Measurements from ENCODE around the gene LNX2. TPM values are rescaled to one million over a fixed set of nuclear protein-coding genes. Genes with fewer than 3 reads are reported as not detected.

Gene LNX2
- polyA plus RNA-seq, 1 donor (not counting 4 experiments of a cell fraction or from before 2014, with no cell fraction given), result 17.0 TPM

DNA sequence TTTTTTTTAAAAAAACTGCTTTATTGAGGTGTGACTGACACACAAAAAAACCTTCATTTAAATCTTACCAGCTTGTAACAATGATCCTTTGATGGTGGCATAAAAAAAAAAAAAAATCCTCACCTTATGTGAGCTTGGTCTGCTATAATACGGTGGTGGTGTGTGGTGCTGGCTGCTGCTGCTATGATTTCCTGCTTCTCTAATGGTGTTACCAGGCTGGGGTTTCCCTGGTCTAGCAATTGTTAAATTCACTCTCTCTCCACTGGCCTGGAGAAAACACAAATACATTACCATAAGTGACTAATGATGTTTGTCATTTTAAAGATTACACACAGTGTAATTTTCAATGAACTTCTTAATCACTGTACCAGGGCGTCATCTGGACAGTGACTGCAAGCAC is 60.6 kb downstream of the LNX2 start:
- dilution Hi-C loops (cut with MboI; ENCODE audit: extremely low pct_ligation_motif_present, low sequenced_read_pairs), result no loop called here
- FAIRE-seq, result no peak
- Histone ChIP-seq H3K4me2 (ENCODE audit: control insufficient read depth, extremely low read depth, insufficient read depth, low read depth, low read length) (no peak overlapping the region), H3K9me3 (ENCODE audit: control insufficient read depth, low read depth, low read length) (no peaks in the 10 kb centered on the region), H3K4me3 (ENCODE audit: control insufficient read depth in 2 of 3, extremely low read depth in 1 of 3, insufficient read depth in 2 of 3, low read depth in 1 of 3, low read length in 3 of 3) (no peak overlapping the region), H3K9me1 (ENCODE audit: control insufficient read depth, extremely low read depth, insufficient read depth, low read length) (no peaks in the 10 kb centered on the region), H4K20me1 (ENCODE audit: control insufficient read depth, extremely low read depth, insufficient read depth, low read length) (no peaks in the 10 kb centered on the region), H3K27me3 (ENCODE audit: control insufficient read depth, extremely low read depth, insufficient read depth, low read length) (no peaks in the 10 kb centered on the region), H3K9ac (ENCODE audit: control insufficient read depth, extremely low read depth, insufficient read depth, low read length) (no peak overlapping the region), H3K36me3 (ENCODE audit: control insufficient read depth in 2 of 2, extremely low read depth in 1 of 2, insufficient read depth in 2 of 2, low read length in 2 of 2) (peaks cover 5 to 11% of the 10 kb centered on the region in 2 experiments), H2AFZ (ENCODE audit: control insufficient read depth, low read length) (no peak overlapping the region), H3K79me2 (ENCODE audit: control insufficient read depth, insufficient read depth, low read length) (no peaks in the 10 kb centered on the region), H3K27ac (ENCODE audit: control insufficient read depth, insufficient read depth, low read length) (no peak overlapping the region), H3K4me1 (ENCODE audit: control insufficient read depth, extremely low read depth, insufficient read depth, low read length) (no peaks in the 10 kb centered on the region)
- no peak for TF ChIP-seq EZH2 (IDR thresholded peaks at IDR 0.05; ENCODE audit: low read length)
- TF ChIP-seq, protein P1, sequence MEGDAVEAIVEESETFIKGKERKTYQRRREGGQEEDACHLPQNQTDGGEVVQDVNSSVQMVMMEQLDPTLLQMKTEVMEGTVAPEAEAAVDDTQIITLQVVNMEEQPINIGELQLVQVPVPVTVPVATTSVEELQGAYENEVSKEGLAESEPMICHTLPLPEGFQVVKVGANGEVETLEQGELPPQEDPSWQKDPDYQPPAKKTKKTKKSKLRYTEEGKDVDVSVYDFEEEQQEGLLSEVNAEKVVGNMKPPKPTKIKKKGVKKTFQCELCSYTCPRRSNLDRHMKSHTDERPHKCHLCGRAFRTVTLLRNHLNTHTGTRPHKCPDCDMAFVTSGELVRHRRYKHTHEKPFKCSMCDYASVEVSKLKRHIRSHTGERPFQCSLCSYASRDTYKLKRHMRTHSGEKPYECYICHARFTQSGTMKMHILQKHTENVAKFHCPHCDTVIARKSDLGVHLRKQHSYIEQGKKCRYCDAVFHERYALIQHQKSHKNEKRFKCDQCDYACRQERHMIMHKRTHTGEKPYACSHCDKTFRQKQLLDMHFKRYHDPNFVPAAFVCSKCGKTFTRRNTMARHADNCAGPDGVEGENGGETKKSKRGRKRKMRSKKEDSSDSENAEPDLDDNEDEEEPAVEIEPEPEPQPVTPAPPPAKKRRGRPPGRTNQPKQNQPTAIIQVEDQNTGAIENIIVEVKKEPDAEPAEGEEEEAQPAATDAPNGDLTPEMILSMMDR (optimal IDR thresholded peaks at IDR 0.05 in 1 of 3, IDR thresholded peaks at IDR 0.05 in 1 of 3, conservative IDR thresholded peaks at IDR 0.05 in 1 of 3; ENCODE audit: extremely low read depth in 1 of 3, insufficient read depth in 2 of 3, low read length in 3 of 3), result no peak
- no peak for DNase-seq (ENCODE audit: low read depth, low spot score)

DNA sequence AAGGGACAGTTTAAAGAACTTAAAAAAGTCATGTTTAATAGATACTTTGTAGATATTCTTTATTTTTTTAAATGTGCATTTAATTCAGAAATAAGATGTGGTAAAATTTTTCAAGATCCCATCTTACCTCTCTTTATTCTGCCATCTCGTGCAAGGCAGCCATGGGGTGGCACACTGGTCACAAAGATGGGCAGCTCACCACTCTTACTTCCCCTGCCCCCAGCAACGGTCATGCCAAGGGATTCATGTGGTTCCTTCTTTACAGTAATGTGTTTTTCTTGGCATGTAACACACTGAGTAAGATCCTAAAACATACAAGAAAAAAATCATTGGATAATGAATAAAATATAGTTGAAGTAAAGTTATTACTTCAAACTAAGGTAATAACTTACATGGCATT is 64.2 kb downstream of the LNX2 start:
- no peak overlapping the region for H2AFZ ChIP-seq (ENCODE audit: control insufficient read depth, low read length)
- H3K4me2 ChIP-seq (ENCODE audit: control insufficient read depth, extremely low read depth, insufficient read depth, low read depth, low read length), result no peak overlapping the region
- DNase-seq (ENCODE audit: low read depth, low spot score) (no peak), FAIRE-seq (no peak)
- no peaks in the 10 kb centered on the region for H3K27me3 ChIP-seq (ENCODE audit: control insufficient read depth, extremely low read depth, insufficient read depth, low read length)
- H3K9me1 ChIP-seq (ENCODE audit: control insufficient read depth, extremely low read depth, insufficient read depth, low read length), result no peaks in the 10 kb centered on the region
- no peaks in the 10 kb centered on the region for H3K4me1 ChIP-seq (ENCODE audit: control insufficient read depth, extremely low read depth, insufficient read depth, low read length)
- no peaks in the 10 kb centered on the region for H4K20me1 ChIP-seq (ENCODE audit: control insufficient read depth, extremely low read depth, insufficient read depth, low read length)
- peaks cover 11 to 12% of the 10 kb centered on the region in 2 experiments for H3K36me3 ChIP-seq (ENCODE audit: control insufficient read depth in 2 of 2, extremely low read depth in 1 of 2, insufficient read depth in 2 of 2, low read length in 2 of 2)
- H3K4me3 ChIP-seq (ENCODE audit: control insufficient read depth in 2 of 3, extremely low read depth in 1 of 3, insufficient read depth in 2 of 3, low read depth in 1 of 3, low read length in 3 of 3), result no peak overlapping the region
- dilution Hi-C loops (cut with MboI; ENCODE audit: extremely low pct_ligation_motif_present, low sequenced_read_pairs), result no loop called here
- H3K9ac ChIP-seq (ENCODE audit: control insufficient read depth, extremely low read depth, insufficient read depth, low read length), result no peak overlapping the region
- H3K9me3 ChIP-seq (ENCODE audit: control insufficient read depth, low read depth, low read length), result no peaks in the 10 kb centered on the region
- TF ChIP-seq, protein P1 (optimal IDR thresholded peaks at IDR 0.05 in 1 of 3, IDR thresholded peaks at IDR 0.05 in 1 of 3, conservative IDR thresholded peaks at IDR 0.05 in 1 of 3; ENCODE audit: extremely low read depth in 1 of 3, insufficient read depth in 2 of 3, low read length in 3 of 3), result peak in 1 of 3 experiments; percentile 44
- TF ChIP-seq EZH2 (IDR thresholded peaks at IDR 0.05; ENCODE audit: low read length), result no peak
- no peaks in the 10 kb centered on the region for H3K79me2 ChIP-seq (ENCODE audit: control insufficient read depth, insufficient read depth, low read length)
- H3K27ac ChIP-seq (ENCODE audit: control insufficient read depth, insufficient read depth, low read length), result no peak overlapping the region
